B cell (primary cell): ENCODE results near the gene DFFB. TPM values are rescaled to one million over a fixed set of nuclear protein-coding genes. Genes with fewer than 3 reads are reported as not detected.

ENCODE experiments used
- ATAC-seq: fragments of 200-7000 bp; cut with Tn5 transposase; one replicate; pipeline ENCODE4 v1.10.0; 2021; ENCODE audit warnings: low read depth, mild to moderate bottlenecking, moderate number of reproducible peaks, moderate library complexity
- CTCF ChIA-PET: fragments of 350-600 bp; sonication (Branson Sonifier 250); formaldehyde crosslinking; loops from one replicate; lab custom pipeline; 2021; ENCODE audit warnings: antibody characterized with exemption, inconsistent platforms; lab: Charles Lee
- POLR2A ChIA-PET: fragments of 350-600 bp; sonication (Branson Sonifier 250); formaldehyde crosslinking; loops from one replicate; lab custom pipeline; 2021; ENCODE audit warnings: antibody characterized with exemption; lab: Charles Lee
- DNase-seq: peaks from one replicate; pipeline ENCODE4 v3.0.0; 2013
- H2AFZ ChIP-seq: 2 replicates; pipeline ENCODE4 v1.6.1; 2012; ENCODE audit warnings: mild to moderate bottlenecking, low read depth, low read length; ENCODE audit not compliant: insufficient read depth, poor library complexity, severe bottlenecking
- H3K27ac ChIP-seq, 2 donors: 1 replicate in 1 of 2; 2 replicates in 1 of 2; pipeline ENCODE4 v1.5.1; 2012 to 2013; ENCODE audit warnings: low read length in 2 of 2, mild to moderate bottlenecking in 2 of 2, moderate library complexity in 1 of 2
- H3K27me3 ChIP-seq, 4 experiments: fragments of 200-600 bp in 1 of 4; sonication (generic) in 1 of 4; replicated peaks in 1 of 4; 1 replicate in 2 of 4; 2 replicates in 2 of 4; pipeline versions ENCODE4 v1.6.1 to v1.7.0; 2013 to 2016; ENCODE audit warnings: low read length in 3 of 4, mild to moderate bottlenecking in 2 of 4, mixed read lengths in 1 of 4, moderate library complexity in 1 of 4; ENCODE audit not compliant: insufficient read depth in 4 of 4, control insufficient read depth in 3 of 4; ENCODE audit errors: control extremely low read depth in 1 of 4
- H3K36me3 ChIP-seq, 2 experiments: replicated peaks in 1 of 2; 1 replicate in 1 of 2; 2 replicates in 1 of 2; pipeline versions ENCODE4 v1.6.1 to v1.7.1; 2013; ENCODE audit warnings: low read length in 1 of 2; ENCODE audit not compliant: insufficient read depth in 2 of 2, control insufficient read depth in 1 of 2; ENCODE audit errors: control extremely low read depth in 1 of 2, extremely low read depth in 1 of 2
- H3K4me1 ChIP-seq, 2 donors: fragments of 200-600 bp in 1 of 2; sonication (generic) in 1 of 2; 1 replicate in 1 of 2; 2 replicates in 1 of 2; pipeline versions ENCODE4 v1.5.1 to v1.6.1; 2013 to 2017; ENCODE audit warnings: low read length in 2 of 2; ENCODE audit not compliant: control insufficient read depth in 2 of 2, insufficient read depth in 2 of 2
- H3K4me2 ChIP-seq: replicated peaks from 2 replicates; pipeline ENCODE3; 2012; ENCODE audit warnings: mild to moderate bottlenecking, low read depth, low read length; ENCODE audit not compliant: poor library complexity, severe bottlenecking
- H3K4me3 ChIP-seq, 5 experiments: fragments of 200-600 bp in 1 of 5; sonication (generic) in 1 of 5; 1 replicate in 3 of 5; 2 replicates in 2 of 5; pipeline versions ENCODE4 v1.5.1 to v1.7.0; 2011 to 2016; ENCODE audit warnings: low read length in 4 of 5, mild to moderate bottlenecking in 4 of 5, low read depth in 2 of 5, control low read depth in 1 of 5, moderate library complexity in 1 of 5; ENCODE audit not compliant: insufficient read depth in 1 of 5; ENCODE audit errors: control extremely low read depth in 1 of 5, extremely low read depth in 1 of 5
- H3K79me2 ChIP-seq: fragments of 200-600 bp; sonication (generic); one replicate; pipeline ENCODE4 v1.6.0; 2016; ENCODE audit warnings: low read length; ENCODE audit not compliant: control insufficient read depth, insufficient read depth
- H3K9ac ChIP-seq: fragments of 200-600 bp; sonication (generic); 2 replicates; pipeline ENCODE4 v1.6.1; 2017; ENCODE audit warnings: mild to moderate bottlenecking, low read length, moderate library complexity
- H3K9me3 ChIP-seq, 3 donors: one replicate each; pipeline versions ENCODE4 v1.6.1 to v1.7.1; 2013; ENCODE audit warnings: low read length in 2 of 3; ENCODE audit not compliant: control insufficient read depth in 2 of 3, insufficient read depth in 1 of 3; ENCODE audit errors: control extremely low read depth in 1 of 3
- H4K20me1 ChIP-seq: 2 replicates; pipeline ENCODE4 v1.6.0; 2012; ENCODE audit warnings: mild to moderate bottlenecking, low read length; ENCODE audit not compliant: insufficient read depth, control insufficient read depth, poor library complexity, severe bottlenecking
- H3K27ac Mint-ChIP-seq: one replicate; pipeline ENCODE4 v1.8.0; 2021; ENCODE audit warnings: mixed read lengths
- H3K27me3 Mint-ChIP-seq: one replicate; pipeline ENCODE4 v1.8.0; 2021; ENCODE audit warnings: mixed read lengths
- H3K4me1 Mint-ChIP-seq: one replicate; pipeline ENCODE4 v1.8.0; 2021; ENCODE audit warnings: mixed read lengths
- H3K4me3 Mint-ChIP-seq: one replicate; pipeline ENCODE4 v1.8.0; 2021; ENCODE audit warnings: mixed read lengths
- H3K9me3 Mint-ChIP-seq: one replicate; pipeline ENCODE4 v1.8.0; 2022; ENCODE audit warnings: mixed read lengths; ENCODE audit not compliant: insufficient read depth
- CTCF ChIP-seq: fragments of 200-600 bp; IDR thresholded peaks from one replicate; pipeline ENCODE4 v1.8.0; 2022; ENCODE audit warnings: antibody characterized with exemption, mild to moderate bottlenecking
- EZH2 ChIP-seq: IDR thresholded peaks from 2 replicates; pipeline ENCODE4 v1.6.1; 2012; ENCODE audit warnings: borderline replicate concordance, low read depth, mild to moderate bottlenecking, moderate library complexity, low read length; ENCODE audit not compliant: insufficient read depth, poor library complexity, severe bottlenecking
- WGBS: methylation state at CpG from one replicate; pipeline ENCODE4 v1.1.5; 2013; ENCODE audit warnings: missing lambda C conversion rate; ENCODE audit not compliant: insufficient coverage; 5-methylcytosine and 5-hydroxymethylcytosine counted together
- intact Hi-C: fragments of 100-400 bp; cut with micrococcal nuclease; formaldehyde crosslinking; loops from one replicate; pipeline ENCODE4 v1.10.0; 2022
- polyA plus RNA-seq: library from polyadenylated mRNA; depleted of rRNA; stranded (reverse); fragments of >200 nt; gene quantifications from 2 replicates; pipeline ENCODE4 v1.2.3, GENCODE V29; 2012
- total RNA-seq, 2 donors: library from RNA; stranded (reverse); fragments of 120-200 nt in 1 of 2; gene quantifications; 1 replicate in 1 of 2; 2 replicates in 1 of 2; pipeline versions ENCODE4 v1.2.3 to v1.2.4, GENCODE V29; 2013 to 2022

Gene DFFB
- total and polyA plus RNA-seq, 2 donors (not counting 1 experiment from before 2014, with no cell fraction given), result 14.0 to 17.4 TPM

GRCh38 chr1:3828391-3828790 is 28.9 kb upstream of the DFFB start:
- H3K9me3 ChIP-seq, result no peaks in the 10 kb centered on the region
- POLR2A ChIA-PET, result no interaction called here

DNA sequence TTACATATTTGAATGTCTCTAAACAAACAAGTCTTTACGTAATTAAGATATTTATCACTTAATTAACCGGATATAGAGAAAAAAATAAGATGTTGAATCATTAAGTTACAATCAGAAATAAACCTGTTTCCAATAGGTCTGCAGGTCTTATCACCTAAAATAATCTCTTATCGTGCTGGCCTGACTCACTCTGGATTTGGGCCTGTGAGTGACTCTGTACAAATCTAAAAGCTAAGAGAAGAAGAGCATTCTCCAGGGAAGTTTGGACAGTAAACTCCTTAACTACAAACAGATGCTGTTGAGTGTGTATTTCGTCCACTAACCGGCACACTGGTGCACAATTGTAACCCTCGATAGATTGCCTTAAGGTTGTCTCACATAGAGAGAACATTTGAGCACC is 25.6 kb upstream of the DFFB start:
- no peak overlapping the region for H3K27ac ChIP-seq
- H3K79me2 ChIP-seq, result no peaks in the 10 kb centered on the region
- H2AFZ ChIP-seq, result no peak overlapping the region
- intact Hi-C loops, result no loop called here
- no peaks in the 10 kb centered on the region for H3K9me3 ChIP-seq
- H3K36me3 ChIP-seq, result peaks cover 15 to 54% of the 10 kb centered on the region in 2 experiments
- ATAC-seq (no peak), DNase-seq (no peak)
- no peak overlapping the region for H3K27ac Mint-ChIP-seq
- no peaks in the 10 kb centered on the region for H3K4me1 ChIP-seq
- no peaks in the 10 kb centered on the region for H3K4me1 Mint-ChIP-seq
- no peaks in the 10 kb centered on the region for H4K20me1 ChIP-seq
- WGBS, result no CpG with 5 or more reads among the region's 6 CpGs
- no peak overlapping the region for H3K4me3 ChIP-seq
- no peaks in the 10 kb centered on the region for H3K27me3 Mint-ChIP-seq
- CTCF ChIA-PET, result no interaction called here
- no peak overlapping the region for H3K9ac ChIP-seq
- POLR2A ChIA-PET, result no interaction called here
- H3K4me2 ChIP-seq, result no peak overlapping the region
- no peaks in the 10 kb centered on the region for H3K27me3 ChIP-seq
- H3K9me3 Mint-ChIP-seq, result no peaks in the 10 kb centered on the region
- TF ChIP-seq CTCF, result no peak
- TF ChIP-seq EZH2, result no peak
- no peak overlapping the region for H3K4me3 Mint-ChIP-seq

More at GRCh38 chr1:3828391-3828790, 28.9 kb upstream of the DFFB start:
- ATAC-seq, result no peak
- Histone ChIP-seq H3K4me3 (no peak overlapping the region), H3K9ac (no peak overlapping the region), H3K27me3 (no peaks in the 10 kb centered on the region), H2AFZ (no peak overlapping the region), H4K20me1 (no peaks in the 10 kb centered on the region), H3K4me1 (no peaks in the 10 kb centered on the region), H3K4me2 (no peak overlapping the region), H3K79me2 (no peaks in the 10 kb centered on the region), H3K27ac (no peak overlapping the region), H3K36me3 (peaks cover 2 to 65% of the 10 kb centered on the region in 2 experiments)
- DNase-seq, result no peak
- no peaks in the 10 kb centered on the region for H3K27me3 Mint-ChIP-seq
- intact Hi-C loops, result no loop called here
- H3K9me3 Mint-ChIP-seq, result no peaks in the 10 kb centered on the region
- no peak overlapping the region for H3K27ac Mint-ChIP-seq
- no peak overlapping the region for H3K4me3 Mint-ChIP-seq
- H3K4me1 Mint-ChIP-seq, result no peaks in the 10 kb centered on the region
- no peak for TF ChIP-seq EZH2
- no peak for TF ChIP-seq CTCF
- 96% methylated on average over 5 of the region's 8 CpGs for WGBS
- CTCF ChIA-PET, result no interaction called here
